Adrenal gland (tissue), 5 donors: Measurements from ENCODE around the gene CILP2.

Experiments
- POLR2A ChIP-seq, 2 donors: fragments of 450-650 bp; IDR thresholded peaks; one replicate each; pipeline ENCODE4 v1.6.1; 2017; ENCODE audit warnings: antibody characterized with exemption in 2 of 2, mild to moderate bottlenecking in 2 of 2, moderate library complexity in 1 of 2
- TF ChIP-seq, protein P1 (sequence below), 6 experiments: fragments of 450-650 bp in 4 of 6; fragments of 200-600 bp in 2 of 6; sonication (generic) in 1 of 6; IDR thresholded peaks; 1 replicate in 5 of 6; 2 replicates in 1 of 6; pipeline versions ENCODE4 v1.5.1 to v1.8.0; 2016 to 2021; ENCODE audit warnings: antibody characterized with exemption in 6 of 6, mild to moderate bottlenecking in 2 of 6, moderate library complexity in 1 of 6
- donor health status: DM: no; HTN: no; CAD: no.

- TF ChIP-seq, protein P1, sequence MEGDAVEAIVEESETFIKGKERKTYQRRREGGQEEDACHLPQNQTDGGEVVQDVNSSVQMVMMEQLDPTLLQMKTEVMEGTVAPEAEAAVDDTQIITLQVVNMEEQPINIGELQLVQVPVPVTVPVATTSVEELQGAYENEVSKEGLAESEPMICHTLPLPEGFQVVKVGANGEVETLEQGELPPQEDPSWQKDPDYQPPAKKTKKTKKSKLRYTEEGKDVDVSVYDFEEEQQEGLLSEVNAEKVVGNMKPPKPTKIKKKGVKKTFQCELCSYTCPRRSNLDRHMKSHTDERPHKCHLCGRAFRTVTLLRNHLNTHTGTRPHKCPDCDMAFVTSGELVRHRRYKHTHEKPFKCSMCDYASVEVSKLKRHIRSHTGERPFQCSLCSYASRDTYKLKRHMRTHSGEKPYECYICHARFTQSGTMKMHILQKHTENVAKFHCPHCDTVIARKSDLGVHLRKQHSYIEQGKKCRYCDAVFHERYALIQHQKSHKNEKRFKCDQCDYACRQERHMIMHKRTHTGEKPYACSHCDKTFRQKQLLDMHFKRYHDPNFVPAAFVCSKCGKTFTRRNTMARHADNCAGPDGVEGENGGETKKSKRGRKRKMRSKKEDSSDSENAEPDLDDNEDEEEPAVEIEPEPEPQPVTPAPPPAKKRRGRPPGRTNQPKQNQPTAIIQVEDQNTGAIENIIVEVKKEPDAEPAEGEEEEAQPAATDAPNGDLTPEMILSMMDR (IDR thresholded peaks at IDR 0.05), result no peak
- TF ChIP-seq POLR2A (IDR thresholded peaks at IDR 0.05), result no peak
Observed at GRCh38 chr19:19520989-19521388, 17.1 kb upstream of the CILP2 start.
